Lung (tissue), 12 donors: ENCODE results near the gene CSMD2. TPM values are rescaled to one million over a fixed set of nuclear protein-coding genes. Genes with fewer than 3 reads are reported as not detected.

ENCODE experiments used
- ATAC-seq: fragments of 200-7000 bp; cut with Tn5 transposase; one replicate; pipeline ENCODE4 v1.9.1; 2020; ENCODE audit warnings: moderate number of reproducible peaks; ENCODE audit not compliant: insufficient read depth, low FRiP score
- DNase-seq, 3 donors: peaks; one replicate each; pipeline ENCODE4 v3.0.0-alpha.2; 2013 to 2017
- H3K27ac ChIP-seq, 2 donors: one replicate each; pipeline ENCODE4 v1.5.1; 2013; ENCODE audit warnings: mild to moderate bottlenecking in 2 of 2, moderate library complexity in 2 of 2, control low read depth in 1 of 2, inconsistent platforms in 1 of 2, low read depth in 1 of 2, low read length in 1 of 2
- H3K27me3 ChIP-seq, 3 donors: one replicate each; pipeline ENCODE4 v1.5.1; 2013; ENCODE audit warnings: low read length in 2 of 3; ENCODE audit not compliant: control insufficient read depth in 3 of 3, insufficient read depth in 3 of 3
- H3K36me3 ChIP-seq, 4 donors: one replicate each; pipeline ENCODE4 v1.5.1; 2013; ENCODE audit warnings: low read length in 4 of 4, mild to moderate bottlenecking in 1 of 4, moderate library complexity in 1 of 4; ENCODE audit not compliant: control insufficient read depth in 4 of 4, insufficient read depth in 4 of 4
- H3K4me1 ChIP-seq, 5 donors: one replicate each; pipeline ENCODE4 v1.5.1; 2013; ENCODE audit warnings: low read length in 5 of 5, mild to moderate bottlenecking in 2 of 5, moderate library complexity in 1 of 5; ENCODE audit not compliant: control insufficient read depth in 5 of 5, insufficient read depth in 5 of 5
- H3K4me3 ChIP-seq: one replicate; pipeline ENCODE4 v1.5.1; 2013; ENCODE audit warnings: mild to moderate bottlenecking, control low read depth, moderate library complexity
- H3K9ac ChIP-seq, 2 donors: one replicate each; pipeline ENCODE4 v1.5.1; 2013; ENCODE audit warnings: low read length in 2 of 2, control low read depth in 1 of 2; ENCODE audit not compliant: insufficient read depth in 1 of 2
- H3K9me3 ChIP-seq, 4 donors: one replicate each; pipeline ENCODE4 v1.5.1; 2013; ENCODE audit warnings: low read length in 3 of 4, mild to moderate bottlenecking in 1 of 4, moderate library complexity in 1 of 4; ENCODE audit not compliant: control insufficient read depth in 4 of 4, insufficient read depth in 3 of 4
- CTCF ChIP-seq: IDR thresholded peaks from 2 replicates; pipeline ENCODE4 v1.5.1; 2012; ENCODE audit warnings: mild to moderate bottlenecking; ENCODE audit errors: control extremely low read depth, extremely low read depth
- WGBS, 2 donors: extraction: QIAGEN DNeasy Blood & Tissue Kit; methylation state at CpG; one replicate each; pipeline ENCODE4 v1.1.7; 2013; 5-methylcytosine and 5-hydroxymethylcytosine counted together
- polyA plus RNA-seq, 2 donors: library from polyadenylated mRNA; stranded (reverse); fragments of 200-250 nt; gene quantifications; one replicate each; pipeline ENCODE4 v1.2.1, GENCODE V29; 2013
- total RNA-seq, 2 donors: library from RNA; depleted of rRNA in 1 of 2; stranded (reverse); fragments of >200 nt in 1 of 2; gene quantifications; one replicate each; pipeline ENCODE4 v1.2.1, GENCODE V29; 2014 to 2021
- donor health status: control.
- donor health status: control.
- donor health status: Bipolar disorder and iron deficiency.
- donor health status: healthy.
- donor health status: DM: yes; HTN: yes; CAD: no.

Gene CSMD2
- total and polyA plus RNA-seq, 4 donors: 0.11 to 1.2 (median 0.39) TPM

GRCh38 chr1:33561576-33561975 is 603.5 kb downstream of the CSMD2 start:
- H3K9me3 ChIP-seq: no peaks in the 10 kb centered on the region
- H3K36me3 ChIP-seq: no peaks in the 10 kb centered on the region
- H3K27me3 ChIP-seq: peaks cover 0 to 2% (median 0%) of the 10 kb centered on the region in 3 donors
- no peak overlapping the region for H3K4me3 ChIP-seq
- no peak for ATAC-seq
- no peak for DNase-seq
- WGBS, 2 donors: 92 to 94% methylated on average over 9 of the region's 9 CpGs
- H3K4me1 ChIP-seq: no peaks in the 10 kb centered on the region
- no peak overlapping the region for H3K27ac ChIP-seq
- no peak overlapping the region for H3K9ac ChIP-seq
- TF ChIP-seq CTCF: no peak

- Histone ChIP-seq H3K36me3 (no peaks in the 10 kb centered on the region), H3K9me3 (no peaks in the 10 kb centered on the region), H3K4me1 (no peaks in the 10 kb centered on the region), H3K27ac (no peak overlapping the region), H3K27me3 (peaks cover 0 to 2% (median 0%) of the 10 kb centered on the region in 3 donors), H3K4me3 (no peak overlapping the region), H3K9ac (no peak overlapping the region)
- 89 to 95% methylated on average over 3 of the region's 3 CpGs for WGBS, 2 donors
- no peak for DNase-seq
- ATAC-seq: no peak
- TF ChIP-seq CTCF: no peak
Measured at GRCh38 chr1:33560680-33561079, 604.4 kb downstream of the CSMD2 start.

GRCh38 chr1:33548721-33549120 is 616.3 kb downstream of the CSMD2 start:
- Histone ChIP-seq H3K27me3 (peaks cover 0 to 3% (median 0%) of the 10 kb centered on the region in 3 donors), H3K9me3 (peaks cover 0 to 18% (median 5%) of the 10 kb centered on the region in 4 donors), H3K4me3 (no peak overlapping the region), H3K4me1 (no peaks in the 10 kb centered on the region), H3K36me3 (no peaks in the 10 kb centered on the region), H3K27ac (no peak overlapping the region), H3K9ac (no peak overlapping the region)
- no peak for DNase-seq
- no peak for TF ChIP-seq CTCF
- WGBS, 2 donors: 87% methylated on average over 2 of the region's 2 CpGs
- no peak for ATAC-seq

GRCh38 chr1:33548319-33548718 is 616.7 kb downstream of the CSMD2 start:
- ATAC-seq: no peak
- WGBS, 2 donors: 86 to 93% methylated on average over 2 of the region's 2 CpGs
- peaks cover 0 to 18% (median 5%) of the 10 kb centered on the region in 4 donors for H3K9me3 ChIP-seq
- peaks cover 0 to 3% (median 0%) of the 10 kb centered on the region in 3 donors for H3K27me3 ChIP-seq
- no peaks in the 10 kb centered on the region for H3K4me1 ChIP-seq
- no peak overlapping the region for H3K27ac ChIP-seq
- H3K4me3 ChIP-seq: no peak overlapping the region
- no peak for DNase-seq
- H3K36me3 ChIP-seq: no peaks in the 10 kb centered on the region
- TF ChIP-seq CTCF: no peak
- no peak overlapping the region for H3K9ac ChIP-seq
